NCI-H1930 (cell line): ENCODE results near the gene USP30.
"Not testable (repeated sequence)": the region's sequence is repeated elsewhere in the genome, so short reads cannot be mapped to it uniquely, and the experiment has no call there.

Experiments used
- DNase-seq, 2 experiments: peaks; one replicate each; lab custom pipeline; 2025; lab: John Stamatoyannopoulos, UW

USP30 gene

GRCh38 chr12:109053382-109054123 is 1.2 kb downstream of the USP30 start:
- no peak for DNase-seq

DNA sequence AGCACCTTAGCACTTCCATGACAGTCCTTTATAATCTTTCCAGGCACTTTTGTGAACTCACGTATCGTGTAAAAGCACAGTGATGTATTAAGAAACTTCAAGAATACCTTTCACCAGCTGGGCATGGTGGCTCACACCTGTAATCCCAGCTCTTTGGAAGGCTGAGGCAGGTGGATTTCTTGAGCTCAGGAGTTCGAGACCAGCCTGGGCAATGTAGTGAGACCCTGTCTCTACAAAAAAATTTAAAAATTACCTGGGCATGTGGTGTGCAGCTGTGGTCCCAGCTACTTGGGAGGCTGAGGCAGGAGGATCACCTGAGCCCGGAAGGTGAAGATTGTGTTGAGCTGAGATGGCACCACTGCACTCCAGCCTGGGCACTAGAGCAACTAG is 1.7 kb downstream of the USP30 start:
- DNase-seq, result not testable (repeated sequence)

DNA sequence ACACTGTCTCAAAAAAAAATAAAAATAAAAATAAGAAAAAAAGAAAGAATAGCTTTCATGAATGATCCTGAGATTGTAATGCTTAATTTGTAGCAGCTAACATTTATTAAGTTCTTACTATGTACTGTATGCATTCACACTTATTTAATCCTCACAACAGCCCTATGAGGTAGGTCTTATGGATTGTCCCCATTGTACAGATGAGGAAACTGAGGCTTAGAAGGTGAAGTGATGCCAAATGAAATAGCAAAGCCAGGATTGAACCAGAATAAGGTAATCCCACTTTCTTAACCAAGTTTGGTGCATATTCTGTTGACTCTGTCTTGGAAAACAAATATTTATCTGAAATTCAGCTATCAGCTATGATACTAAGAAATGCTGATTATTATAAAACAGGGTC is 2.1 kb downstream of the USP30 start:
- no peak for DNase-seq

- DNase-seq, result no peak
Observed at GRCh38 chr12:109056891-109057290, 4.5 kb downstream of the USP30 start.

GRCh38 chr12:109057376-109057775 is 5.0 kb downstream of the USP30 start:
- DNase-seq, result no peak

DNA sequence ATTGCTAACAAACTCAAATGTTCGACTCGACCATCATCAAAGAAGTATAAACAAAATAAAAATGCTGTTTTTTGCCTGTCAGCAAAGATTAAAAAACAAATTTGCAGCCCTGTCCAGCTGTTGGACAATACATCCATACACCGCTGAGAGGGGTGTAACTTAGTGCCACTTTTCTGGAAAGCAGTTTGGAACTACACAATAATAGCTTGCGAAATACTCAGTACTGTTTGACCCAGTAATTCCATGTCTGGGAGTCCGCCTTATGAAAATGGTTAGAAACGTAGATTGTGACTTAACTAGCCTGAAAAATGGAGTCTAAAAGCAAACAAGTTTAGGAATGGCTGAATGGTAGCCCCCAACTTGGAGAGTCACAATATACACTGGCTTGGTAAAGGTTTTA is 6.4 kb downstream of the USP30 start:
- no peak for DNase-seq

DNA sequence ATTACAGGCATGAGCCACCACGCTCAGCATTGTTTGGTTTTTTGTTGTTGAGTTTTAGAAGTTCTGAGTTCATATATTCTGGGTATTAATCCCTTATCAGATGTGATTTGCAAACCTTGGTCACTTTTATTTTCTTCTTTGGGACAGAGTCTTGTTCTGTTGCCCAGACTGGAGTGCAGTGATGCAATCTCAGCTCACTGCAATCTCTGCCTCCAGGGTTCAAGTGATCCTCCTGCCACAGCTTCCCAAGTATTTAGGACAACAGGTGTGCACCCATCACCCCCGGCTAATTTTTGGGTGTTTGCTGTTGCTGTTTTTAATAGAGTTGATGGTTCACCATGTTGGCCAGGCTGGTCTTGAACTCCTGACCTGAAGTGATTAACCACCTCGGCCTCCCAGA is 11.8 kb downstream of the USP30 start:
- no peak for DNase-seq

DNA sequence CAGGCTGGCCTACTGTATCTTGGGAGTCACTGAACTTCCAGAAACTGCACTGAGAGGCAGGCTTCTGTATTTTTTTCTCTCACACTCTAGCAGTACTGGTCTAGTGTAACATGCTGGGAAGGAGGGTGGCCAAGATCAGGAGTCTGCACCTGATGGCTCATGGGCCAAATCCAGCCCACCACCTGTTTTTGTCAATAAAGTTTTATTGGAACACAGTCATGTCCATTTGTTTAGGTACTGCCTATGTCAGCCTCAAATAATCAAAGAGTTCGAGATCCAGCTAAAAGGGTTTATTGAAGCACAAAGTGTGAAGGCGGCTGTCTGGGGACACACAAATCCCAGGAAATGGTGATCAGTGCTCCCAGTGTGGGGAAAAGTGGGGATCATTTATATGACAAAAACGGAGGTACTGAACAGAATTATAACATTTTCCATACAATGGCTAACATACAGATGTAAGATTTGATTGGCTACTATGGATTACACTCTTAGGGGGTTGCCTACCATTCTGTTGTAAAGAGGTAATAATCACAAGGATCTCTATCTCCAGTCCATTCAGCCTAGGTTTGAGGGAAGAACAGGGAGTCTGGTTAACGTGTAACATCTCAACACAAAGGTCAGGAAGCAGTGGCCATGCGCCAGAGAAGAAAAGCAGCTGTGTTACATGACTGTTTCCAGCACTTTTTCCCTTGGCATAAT is 12.9 kb downstream of the USP30 start:
- no peak for DNase-seq

DNA sequence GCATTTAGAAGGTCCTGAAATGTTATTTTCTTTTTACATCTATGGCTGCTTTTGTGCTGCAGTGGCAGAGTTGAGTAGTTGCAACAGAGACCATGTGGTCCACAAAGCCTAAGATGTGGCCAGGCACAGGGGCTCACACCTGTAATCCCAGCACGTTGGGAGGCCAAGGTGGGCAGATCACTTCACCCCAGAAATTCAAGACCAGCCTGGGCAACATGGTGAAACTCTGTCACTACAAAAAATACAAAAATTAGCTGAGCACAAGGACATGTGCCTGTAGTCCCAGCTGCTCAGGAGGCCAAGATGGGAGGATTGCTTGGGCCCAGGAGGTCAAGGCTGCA is 13.4 kb downstream of the USP30 start:
- no peak for DNase-seq

DNA sequence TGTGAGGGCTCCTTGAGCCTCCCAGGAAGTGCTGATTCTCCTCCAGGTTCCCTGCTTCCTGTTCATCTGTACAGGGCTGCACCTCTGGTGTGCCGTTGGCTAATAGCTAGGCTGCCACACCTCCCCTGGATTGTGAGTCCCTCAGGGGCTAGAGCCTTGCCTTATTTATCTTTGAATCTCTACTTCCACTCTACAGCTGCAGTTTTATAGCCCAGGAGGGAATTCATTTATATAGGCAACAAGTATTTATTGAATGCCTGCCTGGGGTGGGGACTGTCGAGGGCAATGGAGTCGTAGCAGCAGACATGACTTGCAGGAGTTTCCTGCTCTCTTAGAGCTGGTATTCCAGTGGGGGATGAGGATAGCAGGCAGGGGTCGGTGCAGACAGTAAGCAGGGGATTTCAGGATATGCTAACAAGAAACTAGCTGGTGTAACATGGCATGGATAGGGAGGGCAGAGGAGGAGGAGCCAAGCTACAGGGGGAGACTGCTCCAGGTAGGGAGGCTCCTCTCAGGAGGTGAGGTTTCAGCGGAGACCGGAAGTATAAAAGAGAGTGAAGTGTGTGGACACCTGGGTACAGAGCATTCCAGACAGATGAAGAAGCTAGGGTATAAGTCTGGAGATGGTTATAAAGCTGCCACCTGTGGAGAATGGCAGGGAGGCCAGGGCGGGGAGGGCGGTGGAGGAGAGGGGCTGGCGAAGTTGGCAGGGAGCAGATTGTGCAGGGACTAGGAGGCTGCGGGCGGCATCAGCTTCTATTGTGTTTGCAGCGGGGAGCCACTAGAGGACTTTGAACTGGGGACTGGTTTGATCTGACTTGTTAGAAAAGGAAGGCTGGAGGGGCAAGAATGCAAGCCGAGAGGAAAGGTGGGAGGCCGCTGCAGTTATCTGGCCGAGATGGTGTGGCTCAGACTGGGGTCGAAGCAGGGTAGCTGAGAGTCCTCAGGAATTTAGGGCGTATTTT is 17.2 kb downstream of the USP30 start:
- no peak for DNase-seq

GRCh38 chr12:109074866-109075265 is 22.5 kb downstream of the USP30 start:
- no peak for DNase-seq

DNA sequence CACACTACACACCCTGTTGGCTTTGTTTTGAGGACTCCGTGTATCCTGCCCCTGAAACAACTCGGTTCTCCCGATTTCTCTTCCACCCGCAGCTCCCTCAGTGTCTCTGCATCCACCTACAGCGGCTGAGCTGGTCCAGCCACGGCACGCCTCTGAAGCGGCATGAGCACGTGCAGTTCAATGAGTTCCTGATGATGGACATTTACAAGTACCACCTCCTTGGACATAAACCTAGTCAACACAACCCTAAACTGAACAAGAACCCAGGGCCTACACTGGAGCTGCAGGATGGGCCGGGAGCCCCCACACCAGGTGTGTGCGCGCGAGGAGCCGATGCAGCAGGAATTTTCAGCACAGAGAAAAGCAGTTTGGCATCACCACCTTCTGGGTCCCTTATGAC is 30.4 kb downstream of the USP30 start:
- DNase-seq, result no peak

DNA sequence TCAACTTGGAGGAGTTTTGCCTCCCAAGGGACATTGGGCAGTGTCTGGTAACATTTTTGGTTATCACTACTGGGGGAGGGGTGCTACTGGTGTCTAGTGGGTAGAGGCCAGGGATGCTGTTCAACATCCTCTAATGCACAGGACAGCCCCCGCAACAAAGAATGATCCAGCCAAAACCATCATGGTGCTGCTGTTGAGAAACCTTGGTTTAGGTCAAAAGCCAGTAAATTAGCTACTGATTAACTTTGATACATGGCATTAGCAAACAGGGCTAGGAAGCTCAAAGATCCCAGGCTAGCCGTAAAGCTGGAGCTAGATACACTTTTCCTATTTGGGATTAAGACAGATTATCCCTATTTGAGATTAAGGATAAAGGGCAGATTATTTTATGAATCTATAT is 32.0 kb downstream of the USP30 start:
- DNase-seq, result no peak

- DNase-seq, result no peak
Observed at GRCh38 chr12:109085590-109085989, 33.2 kb downstream of the USP30 start.

DNA sequence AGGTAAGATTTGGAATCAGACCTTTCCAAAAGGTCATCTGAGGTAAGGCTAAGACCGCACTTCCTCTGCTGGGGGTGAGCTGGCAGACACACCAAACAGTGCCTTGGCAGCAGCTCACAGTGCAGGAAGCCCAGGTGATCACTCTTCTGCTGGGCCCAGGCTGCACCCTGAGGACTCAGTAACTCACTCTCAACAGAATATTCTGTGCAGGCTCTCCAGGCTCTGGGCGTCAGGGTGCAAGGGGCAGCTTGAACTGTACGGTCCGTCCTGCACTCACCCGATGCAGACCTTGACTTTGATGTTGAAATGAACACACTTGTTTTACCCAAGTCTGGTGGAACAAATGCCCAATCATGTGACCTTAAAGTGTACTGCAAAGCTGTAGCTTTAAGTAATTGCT is 34.9 kb downstream of the USP30 start:
- no peak for DNase-seq

DNA sequence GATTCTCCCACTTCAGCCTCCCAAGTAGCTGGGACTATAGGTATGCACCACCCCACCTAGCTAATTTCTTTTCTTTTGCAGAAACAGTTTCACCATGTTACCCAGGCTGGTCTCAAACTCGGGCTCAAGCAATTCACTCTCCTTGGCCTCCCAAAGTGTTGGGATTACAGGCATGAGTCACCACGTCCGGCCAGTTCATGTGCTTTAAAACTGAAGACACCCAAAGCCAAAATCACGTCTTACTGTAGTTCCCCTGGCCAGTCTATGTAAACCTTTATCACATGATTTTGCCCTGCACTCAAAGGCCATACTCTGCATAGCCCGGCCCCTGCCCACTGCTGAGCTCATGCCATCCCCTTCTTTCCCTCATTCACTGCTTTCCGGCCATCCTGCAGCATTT is 36.4 kb downstream of the USP30 start:
- no peak for DNase-seq

DNA sequence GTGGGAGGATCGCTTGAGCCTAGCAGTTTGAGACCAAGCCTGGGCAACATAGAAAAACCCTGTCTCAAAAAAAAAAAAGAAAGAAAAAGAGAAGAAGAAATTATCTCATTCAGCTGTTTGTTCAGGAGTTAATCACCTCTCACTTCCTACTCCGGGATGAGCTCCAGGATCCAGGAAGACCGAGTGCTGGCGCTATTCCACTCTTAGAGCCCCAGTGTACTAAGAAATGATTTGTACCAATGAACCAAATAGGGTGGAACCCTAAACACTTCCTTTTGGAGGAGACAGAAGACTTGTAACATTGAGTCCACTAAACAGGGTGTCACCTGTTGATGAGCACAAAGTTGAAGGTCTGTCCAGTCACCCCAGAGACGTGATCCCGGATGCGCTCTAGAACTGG is 37.3 kb downstream of the USP30 start:
- no peak for DNase-seq

GRCh38 chr12:109092497-109093021 is 40.2 kb downstream of the USP30 start:
- no peak for DNase-seq

- peak; percentile 89 to 92 for DNase-seq
Observed at GRCh38 chr12:109093022-109093918, 40.9 kb downstream of the USP30 start, which contains the start of gene ALKBH2. Gene ALKBH2 (minus strand): TSS chr12:109093472. CDS start chr12:109092786, 686 bp downstream.

DNA sequence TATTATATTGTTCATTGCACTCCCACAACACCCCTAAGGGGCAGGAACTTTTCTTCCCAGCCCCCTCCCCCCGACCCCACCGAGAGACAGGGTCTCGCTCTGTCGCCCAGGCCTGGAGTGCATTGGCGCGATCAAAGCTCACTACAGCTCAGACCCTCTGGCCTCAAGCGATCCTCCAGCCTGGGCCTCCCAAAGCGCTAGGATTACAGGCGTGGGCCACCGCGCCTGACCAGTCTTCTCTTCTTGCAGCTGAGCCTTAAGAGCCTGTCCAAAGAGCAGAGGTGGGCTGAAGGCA is 44.7 kb downstream of the USP30 start:
- DNase-seq, result no peak

DNA sequence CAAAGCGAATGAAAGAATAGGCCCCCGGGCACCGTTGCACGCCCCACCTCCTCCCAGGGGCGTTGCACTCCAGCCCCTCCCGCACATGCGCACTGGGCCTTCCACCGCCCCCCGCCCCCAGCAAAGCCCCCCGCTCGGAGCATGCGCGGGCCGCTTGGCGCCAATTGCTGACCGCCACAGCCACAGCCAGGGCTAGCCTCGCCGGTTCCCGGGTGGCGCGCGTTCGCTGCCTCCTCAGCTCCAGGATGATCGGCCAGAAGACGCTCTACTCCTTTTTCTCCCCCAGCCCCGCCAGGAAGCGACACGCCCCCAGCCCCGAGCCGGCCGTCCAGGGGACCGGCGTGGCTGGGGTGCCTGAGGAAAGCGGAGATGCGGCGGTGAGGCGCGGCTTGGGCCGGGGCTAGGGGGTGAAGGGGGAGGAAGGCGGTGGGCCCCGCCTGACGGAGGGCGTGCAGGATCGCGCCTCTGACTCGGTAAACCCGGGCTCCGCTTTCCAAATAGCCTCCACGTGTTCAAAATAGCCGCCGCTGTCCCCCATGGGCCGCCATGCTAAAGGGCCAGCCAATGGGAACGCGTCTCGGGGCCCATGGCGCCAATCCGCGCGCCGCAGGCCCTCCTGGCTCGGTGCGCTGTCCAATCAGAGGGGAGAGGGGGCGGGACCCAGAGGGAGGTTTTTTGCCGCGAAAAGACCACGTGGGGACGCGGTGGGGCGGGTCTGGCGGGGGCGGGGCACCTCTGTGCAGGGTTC is 45.2 kb downstream of the USP30 start, which contains the start of gene UNG:
TSS of gene UNG (plus strand) at position 163 of the 748 bp plus-strand sequence. CDS start at position 246, 83 bp downstream.
- DNase-seq, result peak; percentile 92 to 95
